Measurements from ENCODE around the gene C1orf53. TPM values are rescaled to one million over a fixed set of nuclear protein-coding genes. Genes with fewer than 3 reads are reported as not detected.

C1orf53 gene
- polyA plus RNA-seq, 1 of the 3 experiments (the other 2 are of a cell fraction): 24.9 TPM

DNA sequence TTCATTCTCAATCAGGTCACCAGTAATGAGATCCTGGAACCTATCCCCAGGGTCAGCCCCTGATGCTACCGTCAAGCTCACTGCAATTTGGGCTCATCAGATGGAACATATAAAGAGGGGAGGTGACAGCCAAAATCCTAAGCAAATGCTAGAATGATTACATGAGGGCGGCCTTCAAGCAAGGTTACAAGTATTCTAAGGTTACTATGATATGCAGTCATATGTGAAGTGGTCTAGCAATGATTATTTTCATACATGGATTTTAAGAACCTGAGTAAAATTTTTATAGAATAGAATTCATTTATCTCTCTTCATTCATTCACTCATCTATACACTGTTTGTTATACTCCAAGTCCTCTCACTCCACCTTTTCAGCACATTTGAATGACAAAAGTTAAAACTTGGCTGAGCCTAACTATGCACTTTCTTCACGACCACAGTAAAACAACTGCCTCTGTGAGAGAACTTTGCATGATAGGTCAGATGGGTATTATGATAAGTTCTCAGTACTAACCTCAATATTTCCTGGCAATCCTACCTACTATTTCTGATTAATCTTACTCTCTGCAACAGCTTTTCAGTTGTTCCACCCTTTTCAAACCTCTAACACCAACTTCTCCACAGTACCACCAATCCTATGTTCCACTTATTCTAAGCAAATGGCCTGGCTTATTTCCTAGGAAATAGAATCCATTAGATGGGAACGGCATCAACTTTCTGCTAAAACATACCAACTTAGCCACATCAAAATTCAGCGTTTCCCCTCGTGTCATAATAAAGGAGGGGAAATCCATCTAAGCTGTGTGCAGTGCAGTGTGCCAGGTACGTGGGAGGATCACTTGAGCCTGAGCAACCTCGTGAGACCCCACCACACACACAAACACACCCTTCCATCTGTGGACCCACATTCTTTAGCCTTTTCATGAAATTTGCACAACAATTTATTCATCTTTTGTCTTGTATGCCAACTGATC, 46.8 kb downstream of the C1orf53 start:
- Histone ChIP-seq H3K4me2 (no peak overlapping the region), H3K79me2 (ENCODE audit: insufficient read depth) (no peaks in the 10 kb centered on the region), H3F3A (replicated peaks; ENCODE audit: insufficient read depth) (no peaks in the 10 kb centered on the region), H3K4me1 (ENCODE audit: control insufficient read depth in 1 of 2, insufficient read depth in 2 of 2, low read depth in 1 of 2, low read length in 1 of 2) (no peaks in the 10 kb centered on the region), H3K4me3 (ENCODE audit: low read depth in 2 of 2, low read length in 1 of 2) (no peak overlapping the region), H3K27me3 (ENCODE audit: insufficient read depth) (no peaks in the 10 kb centered on the region), H4K20me1 (ENCODE audit: insufficient read depth) (no peaks in the 10 kb centered on the region), H3K9me2 (no peaks in the 10 kb centered on the region), H3K27ac (ENCODE audit: low read depth in 2 of 2, low read length in 1 of 2) (no peak overlapping the region), H3K36me3 (replicated peaks in 1 of 2; ENCODE audit: control insufficient read depth in 1 of 2, insufficient read depth in 2 of 2, low read length in 1 of 2) (no peaks in the 10 kb centered on the region), H2AFZ (ENCODE audit: low read depth) (no peak overlapping the region), H3K9me3 (no peaks in the 10 kb centered on the region), H3K9ac (no peak overlapping the region)
- no peak for DNase-seq
- TF ChIP-seq GABPA (IDR thresholded peaks at IDR 0.05; ENCODE audit: low read depth) (no peak), RFX5 (IDR thresholded peaks at IDR 0.05; ENCODE audit: low read length) (no peak), USF1 (IDR thresholded peaks at IDR 0.05; ENCODE audit: borderline replicate concordance, low read depth) (no peak), EZH2phosphoT487 (IDR thresholded peaks at IDR 0.05; ENCODE audit: borderline replicate concordance, low read depth) (no peak), NFIC (IDR thresholded peaks at IDR 0.05; ENCODE audit: borderline replicate concordance) (no peak), TCF12 (IDR thresholded peaks at IDR 0.05) (no peak), MXI1 (IDR thresholded peaks at IDR 0.05; ENCODE audit: low read depth, low read length) (no peak), FOSL2 (IDR thresholded peaks at IDR 0.05; ENCODE audit: borderline replicate concordance, low read depth) (no peak), JUND (IDR thresholded peaks at IDR 0.05) (no peak), EP300 (IDR thresholded peaks at IDR 0.05; ENCODE audit: borderline replicate concordance in 1 of 2, low read depth in 1 of 2, low read length in 1 of 2) (no peak), NRF1 (IDR thresholded peaks at IDR 0.05; ENCODE audit: low read depth, low read length) (no peak), RCOR1 (IDR thresholded peaks at IDR 0.05; ENCODE audit: low read length) (no peak), GATA2 (CRISPR knock-in tag; IDR thresholded peaks at IDR 0.05) (no peak), PBX3 (IDR thresholded peaks at IDR 0.05) (no peak)
- TF ChIP-seq, protein P1, sequence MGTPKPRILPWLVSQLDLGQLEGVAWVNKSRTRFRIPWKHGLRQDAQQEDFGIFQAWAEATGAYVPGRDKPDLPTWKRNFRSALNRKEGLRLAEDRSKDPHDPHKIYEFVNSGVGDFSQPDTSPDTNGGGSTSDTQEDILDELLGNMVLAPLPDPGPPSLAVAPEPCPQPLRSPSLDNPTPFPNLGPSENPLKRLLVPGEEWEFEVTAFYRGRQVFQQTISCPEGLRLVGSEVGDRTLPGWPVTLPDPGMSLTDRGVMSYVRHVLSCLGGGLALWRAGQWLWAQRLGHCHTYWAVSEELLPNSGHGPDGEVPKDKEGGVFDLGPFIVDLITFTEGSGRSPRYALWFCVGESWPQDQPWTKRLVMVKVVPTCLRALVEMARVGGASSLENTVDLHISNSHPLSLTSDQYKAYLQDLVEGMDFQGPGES (IDR thresholded peaks at IDR 0.05; ENCODE audit: low read depth, low read length): no peak
- TF ChIP-seq, protein P2, sequence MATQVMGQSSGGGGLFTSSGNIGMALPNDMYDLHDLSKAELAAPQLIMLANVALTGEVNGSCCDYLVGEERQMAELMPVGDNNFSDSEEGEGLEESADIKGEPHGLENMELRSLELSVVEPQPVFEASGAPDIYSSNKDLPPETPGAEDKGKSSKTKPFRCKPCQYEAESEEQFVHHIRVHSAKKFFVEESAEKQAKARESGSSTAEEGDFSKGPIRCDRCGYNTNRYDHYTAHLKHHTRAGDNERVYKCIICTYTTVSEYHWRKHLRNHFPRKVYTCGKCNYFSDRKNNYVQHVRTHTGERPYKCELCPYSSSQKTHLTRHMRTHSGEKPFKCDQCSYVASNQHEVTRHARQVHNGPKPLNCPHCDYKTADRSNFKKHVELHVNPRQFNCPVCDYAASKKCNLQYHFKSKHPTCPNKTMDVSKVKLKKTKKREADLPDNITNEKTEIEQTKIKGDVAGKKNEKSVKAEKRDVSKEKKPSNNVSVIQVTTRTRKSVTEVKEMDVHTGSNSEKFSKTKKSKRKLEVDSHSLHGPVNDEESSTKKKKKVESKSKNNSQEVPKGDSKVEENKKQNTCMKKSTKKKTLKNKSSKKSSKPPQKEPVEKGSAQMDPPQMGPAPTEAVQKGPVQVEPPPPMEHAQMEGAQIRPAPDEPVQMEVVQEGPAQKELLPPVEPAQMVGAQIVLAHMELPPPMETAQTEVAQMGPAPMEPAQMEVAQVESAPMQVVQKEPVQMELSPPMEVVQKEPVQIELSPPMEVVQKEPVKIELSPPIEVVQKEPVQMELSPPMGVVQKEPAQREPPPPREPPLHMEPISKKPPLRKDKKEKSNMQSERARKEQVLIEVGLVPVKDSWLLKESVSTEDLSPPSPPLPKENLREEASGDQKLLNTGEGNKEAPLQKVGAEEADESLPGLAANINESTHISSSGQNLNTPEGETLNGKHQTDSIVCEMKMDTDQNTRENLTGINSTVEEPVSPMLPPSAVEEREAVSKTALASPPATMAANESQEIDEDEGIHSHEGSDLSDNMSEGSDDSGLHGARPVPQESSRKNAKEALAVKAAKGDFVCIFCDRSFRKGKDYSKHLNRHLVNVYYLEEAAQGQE (IDR thresholded peaks at IDR 0.05; ENCODE audit: low read depth, low read length): no peak
- ChIA-PET POLR2A (no interaction called here), CTCF (no interaction called here)
- WGBS (ENCODE audit: low lambda C conversion rate): 63% methylated on average over 8 of the region's 8 CpGs
